Neural cell (in vitro differentiated cells): ENCODE measurements around the gene CTF1.

ENCODE experiments used
- CTCF ChIP-seq: fragments of 450-650 bp; IDR thresholded peaks from 2 replicates; pipeline ENCODE4 v1.5.1; 2014; ENCODE audit warnings: antibody characterized with exemption, mild to moderate bottlenecking, moderate library complexity; ENCODE audit not compliant: poor library complexity, severe bottlenecking
- EZH2 ChIP-seq: fragments of 200-600, 300-800 bp; shearing (Covaris generic), sonication (generic); IDR thresholded peaks from 2 replicates; pipeline ENCODE4 v1.6.1; 2014; ENCODE audit warnings: antibody characterized with exemption, low read length, borderline replicate concordance, mild to moderate bottlenecking; ENCODE audit not compliant: insufficient read depth, poor library complexity, severe bottlenecking
- POLR2AphosphoS5 ChIP-seq: IDR thresholded peaks from 2 replicates; pipeline ENCODE4 v1.6.1; 2012
- RAD21 ChIP-seq: fragments of 450-650 bp; conservative IDR thresholded peaks from 2 replicates; pipeline ENCODE4 v1.6.1; 2014; ENCODE audit warnings: antibody characterized with exemption, mild to moderate bottlenecking, moderate library complexity
- TAF1 ChIP-seq: IDR thresholded peaks from 2 replicates; pipeline ENCODE4 v1.6.1; 2012; ENCODE audit warnings: low read depth

- TF ChIP-seq POLR2AphosphoS5 (no peak), CTCF (no peak), EZH2 (no peak), TAF1 (no peak), RAD21 (no peak)
These were observed 54.8 kb downstream of the CTF1 start for GRCh38 chr16:30951193-30951592.
